H9 (cell line): ENCODE results near the gene APOBEC4. TPM values are rescaled to one million over a fixed set of nuclear protein-coding genes. Genes with fewer than 3 reads are reported as not detected.

Experiments used
- DNase-seq: peaks from one replicate; pipeline ENCODE4 v3.0.0-alpha.2; 2017
- H2AFZ ChIP-seq: one replicate; pipeline ENCODE4 v1.6.1; 2013; ENCODE audit warnings: mild to moderate bottlenecking, low read length, control low read depth, moderate library complexity
- H2AK5ac ChIP-seq: 2 replicates; pipeline ENCODE4 v1.6.1; 2013; ENCODE audit warnings: low read length, control low read depth, mixed read lengths; ENCODE audit not compliant: insufficient read length
- H2BK120ac ChIP-seq: one replicate; pipeline ENCODE4 v1.6.1; 2013; ENCODE audit warnings: low read depth, mild to moderate bottlenecking, low read length, control low read depth, inconsistent platforms; ENCODE audit not compliant: poor library complexity, severe bottlenecking
- H2BK12ac ChIP-seq: 2 replicates; pipeline ENCODE4 v1.6.1; 2013; ENCODE audit warnings: low read length, control low read depth, mixed read lengths, low read depth; ENCODE audit not compliant: insufficient read length
- H2BK15ac ChIP-seq: 2 replicates; pipeline ENCODE4 v1.6.1; 2013; ENCODE audit warnings: low read depth, low read length, control low read depth
- H2BK20ac ChIP-seq: one replicate; pipeline ENCODE4 v1.6.1; 2013; ENCODE audit warnings: low read depth, mild to moderate bottlenecking, low read length, control low read depth, inconsistent platforms; ENCODE audit not compliant: poor library complexity, severe bottlenecking
- H2BK5ac ChIP-seq: 2 replicates; pipeline ENCODE4 v1.6.1; 2013; ENCODE audit warnings: low read length, control low read depth, mixed read lengths; ENCODE audit not compliant: insufficient read length
- H3K14ac ChIP-seq: 2 replicates; pipeline ENCODE4 v1.6.1; 2013; ENCODE audit warnings: low read length, control low read depth; ENCODE audit not compliant: insufficient read depth
- H3K18ac ChIP-seq: 2 replicates; pipeline ENCODE4 v1.6.1; 2013; ENCODE audit warnings: low read depth, mild to moderate bottlenecking, mixed read lengths, low read length, control low read depth; ENCODE audit not compliant: insufficient read length
- H3K23ac ChIP-seq: 2 replicates; pipeline ENCODE4 v1.6.1; 2013; ENCODE audit warnings: low read length, control low read depth, mixed read lengths, low read depth; ENCODE audit not compliant: insufficient read length
- H3K23me2 ChIP-seq: 2 replicates; pipeline ENCODE4 v1.6.1; 2013; ENCODE audit warnings: low read depth, mild to moderate bottlenecking, mixed read lengths, low read length, control low read depth; ENCODE audit not compliant: insufficient read length, poor library complexity, severe bottlenecking
- H3K27ac ChIP-seq: 2 replicates; pipeline ENCODE4 v1.5.1; 2013; ENCODE audit warnings: low read length, control low read depth, mixed read lengths, low read depth; ENCODE audit not compliant: insufficient read length
- H3K27me3 ChIP-seq: 2 replicates; pipeline ENCODE4 v1.6.1; 2013; ENCODE audit warnings: low read length, control low read depth, inconsistent platforms; ENCODE audit not compliant: insufficient read depth
- H3K4ac ChIP-seq: 2 replicates; pipeline ENCODE4 v1.6.1; 2013; ENCODE audit warnings: low read depth, mild to moderate bottlenecking, control low read depth, inconsistent platforms, low read length, moderate library complexity
- H3K4me1 ChIP-seq: 2 replicates; pipeline ENCODE4 v1.6.1; 2013; ENCODE audit warnings: low read length, control low read depth, inconsistent platforms; ENCODE audit not compliant: insufficient read depth
- H3K4me2 ChIP-seq: 2 replicates; pipeline ENCODE4 v1.6.1; 2013; ENCODE audit warnings: low read length, control low read depth, mixed read lengths; ENCODE audit not compliant: insufficient read length, insufficient read depth
- H3K56ac ChIP-seq: 2 replicates; pipeline ENCODE4 v1.6.1; 2013; ENCODE audit warnings: low read depth, mild to moderate bottlenecking, mixed read lengths, low read length, control low read depth; ENCODE audit not compliant: insufficient read length
- H3K79me1 ChIP-seq: 2 replicates; pipeline ENCODE4 v1.6.1; 2013; ENCODE audit warnings: low read depth, mild to moderate bottlenecking, moderate library complexity, low read length, control low read depth, inconsistent platforms; ENCODE audit not compliant: insufficient read depth, poor library complexity, severe bottlenecking
- H3K79me2 ChIP-seq: 2 replicates; pipeline ENCODE4 v1.6.1; 2013; ENCODE audit warnings: low read length, control low read depth, inconsistent platforms; ENCODE audit not compliant: insufficient read depth
- H3K9ac ChIP-seq: 2 replicates; pipeline ENCODE4 v1.6.1; 2013; ENCODE audit warnings: low read length, control low read depth, mixed read lengths; ENCODE audit not compliant: insufficient read length; ENCODE audit errors: extremely low read depth
- H3K9me3 ChIP-seq: one replicate; pipeline ENCODE4 v1.6.1; 2013; ENCODE audit warnings: low read depth, low read length, inconsistent platforms; ENCODE audit not compliant: control insufficient read depth
- H3T11ph ChIP-seq: one replicate; pipeline ENCODE4 v1.6.1; 2013; ENCODE audit warnings: mild to moderate bottlenecking, low read length, control low read depth, inconsistent platforms
- H4K20me1 ChIP-seq: one replicate; pipeline ENCODE4 v1.6.1; 2013; ENCODE audit not compliant: control insufficient read depth, insufficient read length, insufficient read depth
- H4K5ac ChIP-seq: 2 replicates; pipeline ENCODE4 v1.6.1; 2013; ENCODE audit warnings: low read depth, mild to moderate bottlenecking, mixed read lengths, low read length, control low read depth; ENCODE audit not compliant: insufficient read length
- H4K8ac ChIP-seq: replicated peaks from 2 replicates; pipeline ENCODE4 v1.6.1; 2013; ENCODE audit warnings: low read length, control low read depth, mixed read lengths, low read depth; ENCODE audit not compliant: insufficient read length
- H4K91ac ChIP-seq: 2 replicates; pipeline ENCODE4 v1.6.1; 2013; ENCODE audit warnings: low read depth, mild to moderate bottlenecking, moderate library complexity, mixed read lengths, low read length, control low read depth; ENCODE audit not compliant: insufficient read length
- H3K27ac Mint-ChIP-seq, 3 experiments: 2 replicates in 2 of 3; 3 replicates in 1 of 3; pipeline ENCODE4 v1.8.0; 2020 to 2021; ENCODE audit warnings: mixed read lengths in 3 of 3, mild to moderate bottlenecking in 1 of 3, moderate library complexity in 1 of 3
- H3K27me3 Mint-ChIP-seq: 2 replicates; pipeline ENCODE4 v1.8.0; 2021; ENCODE audit warnings: low read depth, mild to moderate bottlenecking, moderate library complexity, mixed read lengths
- H3K36me3 Mint-ChIP-seq, 3 experiments: 2 replicates in 2 of 3; 3 replicates in 1 of 3; pipeline ENCODE4 v1.8.0; 2020 to 2021; ENCODE audit warnings: low read depth in 3 of 3, mixed read lengths in 3 of 3; ENCODE audit not compliant: insufficient read depth in 1 of 3
- H3K4me1 Mint-ChIP-seq, 2 experiments: 2 replicates each; pipeline ENCODE4 v1.8.0; 2020; ENCODE audit warnings: mixed read lengths in 2 of 2
- H3K4me3 Mint-ChIP-seq, 2 experiments: 2 replicates in 1 of 2; 3 replicates in 1 of 2; pipeline ENCODE4 v1.8.0; 2020 to 2021; ENCODE audit warnings: mild to moderate bottlenecking in 2 of 2, mixed read lengths in 2 of 2, moderate library complexity in 1 of 2
- H3K9me3 Mint-ChIP-seq, 2 experiments: 2 replicates in 1 of 2; 3 replicates in 1 of 2; pipeline ENCODE4 v1.8.0; 2020; ENCODE audit warnings: mild to moderate bottlenecking in 2 of 2, mixed read lengths in 2 of 2, moderate library complexity in 1 of 2
- CTCF ChIP-seq: fragments of 200-600 bp; sonication (generic); conservative IDR thresholded peaks from 3 replicates; pipeline ENCODE4 v1.8.0; 2021; ENCODE audit warnings: antibody characterized with exemption, mild to moderate bottlenecking
- WGBS: extraction: QIAGEN DNeasy Blood & Tissue Kit; methylation state at CpG from one replicate; pipeline ENCODE4 v1.1.7; 2013; ENCODE audit warnings: missing lambda C conversion rate, low lambda C conversion rate, mixed read lengths; ENCODE audit not compliant: insufficient read length; ENCODE audit errors: extremely low coverage; 5-methylcytosine and 5-hydroxymethylcytosine counted together
- total RNA-seq: library from RNA; stranded (reverse); gene quantifications from 2 replicates; pipeline ENCODE4 v1.2.1, GENCODE V29; 2021

Gene APOBEC4
- total RNA-seq, 1 experiment from 2014 or later = not detected

- Mint-ChIP-seq H3K27me3 (peaks cover 3% of the 10 kb centered on the region), H3K4me1 (peaks cover 5% of the 10 kb centered on the region in 2 experiments), H3K4me3 (no peak overlapping the region), H3K9me3 (peaks cover 0 to 4% of the 10 kb centered on the region in 2 experiments; a peak in 3 of 5 replicates), H3K36me3 (peaks cover 0 to 4% (median 0%) of the 10 kb centered on the region in 3 experiments; a peak in 2 of 7 replicates), H3K27ac (no peak overlapping the region)
- Histone ChIP-seq H3K14ac (no peak overlapping the region), H3K9me3 (no peaks in the 10 kb centered on the region), H3K4me2 (no peak overlapping the region), H3K18ac (no peak overlapping the region), H2BK5ac (no peak overlapping the region), H4K5ac (no peak overlapping the region), H3K79me2 (no peaks in the 10 kb centered on the region), H3K4me1 (no peaks in the 10 kb centered on the region), H2AK5ac (no peak overlapping the region), H3T11ph (no peak overlapping the region), H3K79me1 (no peaks in the 10 kb centered on the region), H2BK15ac (no peak overlapping the region), H3K9ac (no peak overlapping the region), H3K56ac (no peak overlapping the region), H4K8ac (no peak overlapping the region), H3K27ac (no peak overlapping the region), H4K20me1 (no peaks in the 10 kb centered on the region), H3K23me2 (no peaks in the 10 kb centered on the region), H2BK12ac (no peak overlapping the region), H3K4ac (no peak overlapping the region), H2BK120ac (no peak overlapping the region), H3K23ac (no peak overlapping the region), H2AFZ (no peak overlapping the region), H3K27me3 (no peaks in the 10 kb centered on the region), H2BK20ac (no peak overlapping the region), H4K91ac (no peak overlapping the region)
- DNase-seq = no peak
- TF ChIP-seq CTCF = no peak
- WGBS = no CpG with 5 or more reads among the region's 3 CpGs
Observed at GRCh38 chr1:183656355-183656754, 3.2 kb upstream of the APOBEC4 start.
